IMR-90 (cell line): ENCODE measurements around the gene PM20D2. TPM values are rescaled to one million over a fixed set of nuclear protein-coding genes. Genes with fewer than 3 reads are reported as not detected.
A peak's percentile ranks its signal among the peaks of the same experiment; 100 is the strongest.

Experiments used
- ATAC-seq: fragments of 200-7000 bp; cut with Tn5 transposase; 2 replicates; pipeline ENCODE4 v1.9.1; 2020; ENCODE audit warnings: low read depth, mild to moderate bottlenecking, moderate library complexity
- BruUV-seq: library from RNA; stranded (reverse); fragments of 400-500 nt; replicated peaks from 2 replicates; lab custom pipeline; 2021; lab: Mats Ljungman, UMichigan
- CTCF ChIA-PET: fragments of 300-600 bp; formaldehyde crosslinking; extraction: SDS; loops from one replicate; lab custom pipeline; 2021; ENCODE audit warnings: antibody characterized with exemption; lab: Yijun Ruan, JAX
- POLR2A ChIA-PET: fragments of 300-600 bp; sonication (Branson Sonifier 250); formaldehyde crosslinking; loops from one replicate; lab custom pipeline; 2022; ENCODE audit warnings: antibody characterized with exemption; ENCODE audit not compliant: unreplicated experiment; lab: Charles Lee
- DNase-seq: peaks from one replicate; pipeline ENCODE4 v3.0.0; 2013
- H2AFZ ChIP-seq: replicated peaks from 2 replicates; pipeline ENCODE3; 2013; ENCODE audit warnings: low read length, mild to moderate bottlenecking; ENCODE audit not compliant: poor library complexity
- H2AK5ac ChIP-seq: 2 replicates; pipeline ENCODE4 v1.6.1; 2013; ENCODE audit warnings: low read depth, low read length, inconsistent platforms
- H2AK9ac ChIP-seq: replicated peaks from 2 replicates; pipeline ENCODE3; 2013; ENCODE audit warnings: mild to moderate bottlenecking, low read depth, low read length, moderate library complexity; ENCODE audit not compliant: poor library complexity
- H2BK120ac ChIP-seq: 2 replicates; pipeline ENCODE4 v1.6.1; 2013; ENCODE audit warnings: low read depth, low read length, inconsistent platforms
- H2BK15ac ChIP-seq: 3 replicates; pipeline ENCODE4 v1.6.1; 2013; ENCODE audit warnings: low read depth, low read length, inconsistent platforms
- H2BK20ac ChIP-seq: 2 replicates; pipeline ENCODE4 v1.6.1; 2013; ENCODE audit warnings: low read depth, mild to moderate bottlenecking, inconsistent platforms, low read length, moderate library complexity
- H2BK5ac ChIP-seq: 2 replicates; pipeline ENCODE4 v1.6.1; 2013; ENCODE audit warnings: mild to moderate bottlenecking, low read depth, low read length, inconsistent platforms; ENCODE audit not compliant: poor library complexity, severe bottlenecking
- H3K14ac ChIP-seq: replicated peaks from 2 replicates; pipeline ENCODE4 v1.6.1; 2013; ENCODE audit warnings: low read depth, low read length, inconsistent platforms
- H3K18ac ChIP-seq: 2 replicates; pipeline ENCODE4 v1.6.1; 2013; ENCODE audit warnings: low read depth, low read length, control low read depth
- H3K23ac ChIP-seq: 2 replicates; pipeline ENCODE4 v1.6.1; 2013; ENCODE audit warnings: low read depth, low read length, inconsistent platforms
- H3K27ac ChIP-seq: 2 replicates; pipeline ENCODE4 v1.5.1; 2013; ENCODE audit warnings: mild to moderate bottlenecking, control low read depth, low read length; ENCODE audit not compliant: insufficient read depth
- H3K27me3 ChIP-seq: 2 replicates; pipeline ENCODE4 v1.6.1; 2013; ENCODE audit warnings: low read length; ENCODE audit not compliant: control insufficient read depth, insufficient read depth
- H3K36me3 ChIP-seq: 2 replicates; pipeline ENCODE4 v1.6.1; 2013; ENCODE audit warnings: low read length, mixed read lengths; ENCODE audit not compliant: control insufficient read depth, insufficient read depth
- H3K4ac ChIP-seq: 2 replicates; pipeline ENCODE4 v1.6.1; 2013; ENCODE audit warnings: low read depth, low read length, inconsistent platforms
- H3K4me1 ChIP-seq: 2 replicates; pipeline ENCODE4 v1.6.1; 2013; ENCODE audit warnings: low read length, mixed read lengths; ENCODE audit not compliant: control insufficient read depth, insufficient read depth
- H3K4me2 ChIP-seq: 2 replicates; pipeline ENCODE4 v1.6.1; 2013; ENCODE audit warnings: low read depth, mild to moderate bottlenecking, control low read depth, low read length, moderate library complexity
- H3K4me3 ChIP-seq: 2 replicates; pipeline ENCODE4 v1.5.1; 2013; ENCODE audit warnings: low read depth, mild to moderate bottlenecking, control low read depth, low read length, moderate library complexity; ENCODE audit not compliant: insufficient read depth
- H3K56ac ChIP-seq: 2 replicates; pipeline ENCODE4 v1.6.1; 2013; ENCODE audit warnings: low read length, inconsistent platforms; ENCODE audit not compliant: insufficient read depth; ENCODE audit errors: extremely low read depth
- H3K79me1 ChIP-seq, 2 experiments: 2 replicates each; pipeline ENCODE4 v1.6.1; 2013; ENCODE audit warnings: low read length in 2 of 2, inconsistent platforms in 1 of 2, low read depth in 1 of 2
- H3K9ac ChIP-seq: 2 replicates; pipeline ENCODE4 v1.6.1; 2013; ENCODE audit warnings: low read depth, low read length, control low read depth
- H3K9me1 ChIP-seq: 2 replicates; pipeline ENCODE4 v1.6.1; 2013; ENCODE audit warnings: low read length, inconsistent platforms; ENCODE audit not compliant: insufficient read depth
- H3K9me3 ChIP-seq: 2 replicates; pipeline ENCODE4 v1.6.1; 2013; ENCODE audit warnings: low read length; ENCODE audit not compliant: control insufficient read depth, insufficient read depth
- H4K20me1 ChIP-seq: 2 replicates; pipeline ENCODE4 v1.6.1; 2013; ENCODE audit warnings: low read length, inconsistent platforms; ENCODE audit not compliant: insufficient read depth
- H4K5ac ChIP-seq: 2 replicates; pipeline ENCODE4 v1.6.1; 2013; ENCODE audit warnings: mild to moderate bottlenecking, low read depth, low read length, control low read depth
- H4K8ac ChIP-seq, 2 experiments: 2 replicates each; pipeline ENCODE4 v1.6.1; 2013; ENCODE audit warnings: low read depth in 2 of 2, low read length in 2 of 2, control low read depth in 1 of 2, inconsistent platforms in 1 of 2
- H4K91ac ChIP-seq: 2 replicates; pipeline ENCODE4 v1.6.1; 2013; ENCODE audit warnings: low read depth, low read length, inconsistent platforms; ENCODE audit not compliant: insufficient read depth
- CEBPB ChIP-seq: IDR thresholded peaks from 2 replicates; pipeline ENCODE4 v1.6.1; 2012; ENCODE audit warnings: low read depth, low read length, improper control_type of control experiment
- FOS ChIP-seq: fragments of 150-350 bp; IDR thresholded peaks from 2 replicates; pipeline ENCODE4 v1.6.1; 2016; ENCODE audit warnings: low read depth, low read length
- WGBS, 2 experiments: methylation state at CpG; one replicate each; pipeline versions ENCODE4 v1.1.5 to v1.1.7; 2013; ENCODE audit warnings: missing lambda C conversion rate in 2 of 2; ENCODE audit not compliant: insufficient read length in 1 of 2; ENCODE audit errors: extremely low coverage in 2 of 2; 5-methylcytosine and 5-hydroxymethylcytosine counted together
- dilution Hi-C: fragments of 300-500 bp; cut with HindIII; formaldehyde crosslinking; loops from one replicate; pipeline ENCODE4 v1.14.3; 2018; ENCODE audit warnings: low sequenced_read_pairs; ENCODE audit not compliant: unreplicated experiment
- in situ Hi-C: fragments of 300-500 bp; cut with MboI; formaldehyde crosslinking; loops from 3 replicates; pipeline ENCODE4 v1.14.3; 2019; ENCODE audit warnings: low sequenced_read_pairs, inconsistent platforms, mixed read lengths
- intact Hi-C: fragments of 100-400 bp; cut with micrococcal nuclease; formaldehyde crosslinking; loops from 2 replicates; pipeline ENCODE4 v1.10.0; 2022
- polyA plus RNA-seq, 3 experiments: library from polyadenylated mRNA; depleted of rRNA; stranded (reverse); fragments of >200 nt; gene quantifications; 2 replicates each; pipeline ENCODE4 v1.2.3, GENCODE V29; 2012; ENCODE audit warnings: low replicate concordance in 1 of 3
- total RNA-seq: library from RNA; depleted of rRNA; stranded (reverse); fragments of >200 nt; gene quantifications from 2 replicates; pipeline ENCODE4 v1.2.3, GENCODE V29; 2012

Gene PM20D2
- total and polyA plus RNA-seq, 2 of the 4 experiments (the other 2 are of a cell fraction) = 6.0 to 6.5 TPM

DNA sequence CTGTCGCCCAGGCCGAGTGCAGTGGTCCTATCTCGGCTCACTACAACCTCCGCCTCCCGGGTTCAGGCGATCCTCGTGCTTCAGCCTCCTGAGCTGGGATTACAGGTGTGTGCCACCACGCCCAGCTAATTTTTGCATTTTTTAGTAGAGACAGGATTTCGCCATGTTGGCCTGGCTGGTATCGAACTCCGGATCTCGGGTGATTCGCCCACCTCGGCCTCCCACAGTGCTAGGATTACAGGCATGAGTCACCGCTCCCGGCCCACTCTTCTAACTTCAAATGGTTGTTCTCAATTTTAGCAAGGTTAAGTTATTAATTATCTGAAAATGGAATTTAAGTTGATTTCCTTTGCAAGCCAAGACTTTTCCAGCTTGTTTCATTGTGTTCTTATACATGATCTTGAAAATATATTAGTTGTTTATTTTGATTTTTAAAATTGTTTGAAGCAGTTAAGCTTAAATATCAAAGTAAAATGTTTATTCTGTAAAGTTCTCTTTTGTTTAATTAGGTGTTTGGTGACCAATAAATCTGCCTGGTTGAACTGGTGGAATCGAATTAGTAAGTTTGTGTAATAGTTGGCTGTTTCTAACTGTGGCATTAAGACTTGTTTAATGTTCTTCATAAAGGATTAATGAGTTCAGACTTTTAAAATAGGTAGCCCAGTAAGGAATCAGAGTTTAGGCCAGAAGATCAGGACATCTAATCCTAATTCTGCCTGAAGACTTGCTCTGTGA is 2.3 kb downstream of the PM20D2 start:
- no peak overlapping the region for H4K5ac ChIP-seq
- no peaks in the 10 kb centered on the region for H3K9me3 ChIP-seq
- no peak overlapping the region for H3K18ac ChIP-seq
- no TSS peak for BruUV-seq
- no peak overlapping the region for H3K4me3 ChIP-seq
- H2BK15ac ChIP-seq = no peak overlapping the region
- H3K23ac ChIP-seq = no peak overlapping the region
- DNase-seq (peak; percentile 30), ATAC-seq (no peak)
- no peaks in the 10 kb centered on the region for H3K27me3 ChIP-seq
- ChIA-PET CTCF (no interaction called here), POLR2A (interaction anchor here (0.6 kb wide), 1 partner anchor 68 kb away, joined by 6 read pairs; the partner anchor contains the start of gene PNRC1)
- H2BK5ac ChIP-seq = no peak overlapping the region
- no peaks in the 10 kb centered on the region for H4K20me1 ChIP-seq
- no peaks in the 10 kb centered on the region for H3K36me3 ChIP-seq
- in situ Hi-C loops = loop anchor here (25.0 kb wide), 1 partner anchor 214 kb away; the partner anchor contains the start of gene UBE2J1
- peaks cover 0 to 7% of the 10 kb centered on the region in 2 experiments; a peak in 3 of 4 replicates for H3K79me1 ChIP-seq
- no peak overlapping the region for H3K14ac ChIP-seq
- no peak overlapping the region for H2AK9ac ChIP-seq
- H3K27ac ChIP-seq = no peak overlapping the region
- TF ChIP-seq FOS (peak; percentile 35; the same call in 1 of the 2 replicates), CEBPB (no peak)
- dilution Hi-C loops = no loop called here
- H3K56ac ChIP-seq = no peak overlapping the region
- H3K4ac ChIP-seq = no peak overlapping the region
- WGBS, 2 experiments = 85% methylated on average over 7 of the region's 17 CpGs; no CpG with 5 or more reads in 1 of the 2 experiments
- no peak overlapping the region for H2BK20ac ChIP-seq
- no peak overlapping the region for H2AFZ ChIP-seq
- no peak overlapping the region for H4K91ac ChIP-seq
- intact Hi-C loops = loop anchor here (5.0 kb wide), 1 partner anchor 166 kb away; no protein-coding TSS in a partner anchor
- H2AK5ac ChIP-seq = no peak overlapping the region
- no peak overlapping the region for H2BK120ac ChIP-seq
- no peak overlapping the region for H3K4me2 ChIP-seq
- H3K9ac ChIP-seq = no peak overlapping the region
- H3K4me1 ChIP-seq = peaks cover 3% of the 10 kb centered on the region; the same call in 1 of the 2 replicates
- 0 out of 2 replicates have a peak, but pooled peaks cover 2% of the 10 kb centered on the region for H3K9me1 ChIP-seq
- no peak overlapping the region for H4K8ac ChIP-seq
